HepG2 (cell line): ENCODE results near the gene RHBG. TPM values are rescaled to one million over a fixed set of nuclear protein-coding genes. Genes with fewer than 3 reads are reported as not detected.

Experiments used
- CAMTA2 ChIP-seq: sonication (generic); formaldehyde crosslinking; IDR thresholded peaks from 2 replicates; pipeline ENCODE4 v1.4.0; 2020; ENCODE audit warnings: mild to moderate bottlenecking, missing genetic modification reagents, borderline replicate concordance
- ESRRA ChIP-seq: sonication (generic); formaldehyde crosslinking; IDR thresholded peaks from 2 replicates; pipeline ENCODE4 v1.5.1; 2020; ENCODE audit warnings: mild to moderate bottlenecking, low read depth, missing genetic modification reagents
- FLYWCH1 ChIP-seq: sonication (generic); formaldehyde crosslinking; IDR thresholded peaks from 2 replicates; pipeline ENCODE4 v1.8.1; 2023; ENCODE audit warnings: mild to moderate bottlenecking, missing genetic modification reagents
- HOXA3 ChIP-seq: sonication (generic); formaldehyde crosslinking; IDR thresholded peaks from 2 replicates; pipeline ENCODE4 v1.5.0; 2020; ENCODE audit warnings: missing genetic modification reagents
- JARID2 ChIP-seq: sonication (generic); formaldehyde crosslinking; IDR thresholded peaks from 2 replicates; pipeline ENCODE4 v1.8.1; 2023; ENCODE audit warnings: missing genetic modification reagents, inconsistent platforms; ENCODE audit not compliant: insufficient replicate concordance
- KLF11 ChIP-seq: IDR thresholded peaks from 2 replicates; pipeline ENCODE4 v1.6.1; 2016; ENCODE audit warnings: missing compliant biosample characterization
- MBNL3 ChIP-seq: fragments of 250-450 bp; sonication (Bioruptor Pico); conservative IDR thresholded peaks from 2 replicates; pipeline ENCODE4 v1.8.0; 2022; ENCODE audit warnings: mild to moderate bottlenecking, inconsistent platforms
- RCOR2 ChIP-seq: IDR thresholded peaks from 2 replicates; pipeline ENCODE4 v1.6.1; 2016; ENCODE audit warnings: missing biosample characterization, missing genetic modification reagents
- SIX1 ChIP-seq: sonication (generic); formaldehyde crosslinking; IDR thresholded peaks from 2 replicates; pipeline ENCODE4 v1.4.0; 2020; ENCODE audit warnings: missing genetic modification reagents, borderline replicate concordance
- SMAD9 ChIP-seq: sonication (generic); formaldehyde crosslinking; IDR thresholded peaks from 2 replicates; pipeline ENCODE4 v1.5.1; 2020; ENCODE audit warnings: mild to moderate bottlenecking, missing genetic modification reagents
- SNRNP70 ChIP-seq: fragments of 200-400 bp; formaldehyde crosslinking; IDR thresholded peaks from 2 replicates; pipeline ENCODE4 v1.6.1; 2017; ENCODE audit warnings: mild to moderate bottlenecking, low read depth, low read length, moderate library complexity
- ZFP90 ChIP-seq: sonication (generic); formaldehyde crosslinking; IDR thresholded peaks from 2 replicates; pipeline ENCODE4 v1.8.0; 2022; ENCODE audit warnings: missing genetic modification reagents, mild to moderate bottlenecking, inconsistent platforms, borderline replicate concordance
- ZNF160 ChIP-seq: sonication (generic); formaldehyde crosslinking; IDR thresholded peaks from 2 replicates; pipeline ENCODE4 v1.8.0; 2022; ENCODE audit warnings: mild to moderate bottlenecking, inconsistent platforms, missing genetic modification reagents
- ZNF761 ChIP-seq: sonication (generic); formaldehyde crosslinking; conservative IDR thresholded peaks from 2 replicates; pipeline ENCODE4 v1.4.0; 2020; ENCODE audit warnings: mild to moderate bottlenecking, missing genetic modification reagents
- polyA plus RNA-seq, 8 experiments: library from polyadenylated mRNA; depleted of rRNA in 3 of 8; stranded (reverse) in 7 of 8; unstranded in 1 of 8; fragments of >200 nt; fragmentation: Illumina TruSeq in 4 of 8; extraction: Trizol in 4 of 8; gene quantifications; 2 replicates each; pipeline versions ENCODE4 v1.2.1 to v1.2.3, GENCODE V29; 2011 to 2016; ENCODE audit warnings: low read depth in 4 of 8, missing spikeins in 1 of 8, mixed read lengths in 1 of 8; ENCODE audit not compliant: insufficient read depth in 1 of 8
- total RNA-seq, 5 experiments: library from RNA; depleted of rRNA; stranded (reverse); fragments of >200 nt; fragmentation: Illumina TruSeq; extraction: Trizol; gene quantifications; 2 replicates each; pipeline ENCODE4 v1.2.3, GENCODE V29; 2016; ENCODE audit warnings: low read depth in 1 of 5
- TF ChIP-seq, protein P1 (sequence below): sonication (generic); formaldehyde crosslinking; IDR thresholded peaks from 2 replicates; pipeline ENCODE4 v1.4.0; 2020; ENCODE audit warnings: low read depth, missing genetic modification reagents
- TF ChIP-seq, protein P2 (sequence below): sonication (generic); formaldehyde crosslinking; IDR thresholded peaks from 2 replicates; pipeline ENCODE4 v1.5.1; 2020; ENCODE audit warnings: missing genetic modification reagents, mild to moderate bottlenecking, borderline replicate concordance
- TF ChIP-seq, protein P3 (sequence below): sonication (generic); formaldehyde crosslinking; IDR thresholded peaks from 2 replicates; pipeline ENCODE4 v1.9.0; 2021; ENCODE audit warnings: missing genetic modification reagents, mild to moderate bottlenecking, borderline replicate concordance
- TF ChIP-seq, protein P4 (sequence below): sonication (generic); formaldehyde crosslinking; IDR thresholded peaks from 2 replicates; pipeline ENCODE4 v1.5.0; 2020; ENCODE audit warnings: mild to moderate bottlenecking, missing genetic modification reagents
- TF ChIP-seq, protein P5 (sequence below): sonication (generic); formaldehyde crosslinking; IDR thresholded peaks from 2 replicates; pipeline ENCODE4 v1.5.0; 2020; ENCODE audit warnings: missing genetic modification reagents

RHBG gene
- total and polyA plus RNA-seq, 2 of the 13 experiments (the other 11 are each of a cell fraction or from before 2014, with no cell fraction given): 61.8 to 73.5 TPM

DNA sequence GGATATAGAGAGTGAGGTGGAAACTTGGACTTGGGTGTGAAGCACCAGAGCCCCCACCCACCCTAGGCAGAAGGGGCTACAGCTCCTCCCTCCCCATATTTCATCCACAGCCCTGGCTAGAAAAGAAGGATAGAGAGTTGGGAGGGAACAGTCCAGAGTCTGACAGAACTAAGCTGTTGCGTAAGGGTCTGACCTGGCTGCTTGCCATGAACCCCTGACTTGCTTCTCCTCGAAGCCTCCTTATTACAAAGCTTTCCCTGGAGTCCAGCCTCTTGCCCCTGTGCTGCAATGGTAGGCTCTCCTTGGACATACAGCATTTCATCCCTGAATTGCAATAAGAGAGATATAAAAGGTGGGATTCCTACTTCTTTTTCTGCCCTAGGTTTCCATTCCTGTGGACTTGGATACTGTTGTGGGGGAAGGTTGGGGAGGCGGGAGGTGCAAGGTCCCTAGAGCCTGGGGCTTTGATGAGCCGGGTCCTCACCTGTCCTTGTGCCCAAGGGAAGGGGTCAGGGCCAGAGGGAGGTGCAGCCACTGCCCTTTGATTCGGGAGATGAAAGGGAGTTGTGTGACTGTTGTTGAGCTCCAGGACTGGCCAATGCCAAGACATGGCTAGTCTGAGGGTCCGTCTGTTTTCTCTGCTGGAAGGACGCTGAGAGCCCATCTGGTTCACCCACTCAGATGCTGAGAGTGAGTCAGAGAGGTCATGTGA is 2.7 kb downstream of the RHBG start (continued):
- TF ChIP-seq, protein P1, sequence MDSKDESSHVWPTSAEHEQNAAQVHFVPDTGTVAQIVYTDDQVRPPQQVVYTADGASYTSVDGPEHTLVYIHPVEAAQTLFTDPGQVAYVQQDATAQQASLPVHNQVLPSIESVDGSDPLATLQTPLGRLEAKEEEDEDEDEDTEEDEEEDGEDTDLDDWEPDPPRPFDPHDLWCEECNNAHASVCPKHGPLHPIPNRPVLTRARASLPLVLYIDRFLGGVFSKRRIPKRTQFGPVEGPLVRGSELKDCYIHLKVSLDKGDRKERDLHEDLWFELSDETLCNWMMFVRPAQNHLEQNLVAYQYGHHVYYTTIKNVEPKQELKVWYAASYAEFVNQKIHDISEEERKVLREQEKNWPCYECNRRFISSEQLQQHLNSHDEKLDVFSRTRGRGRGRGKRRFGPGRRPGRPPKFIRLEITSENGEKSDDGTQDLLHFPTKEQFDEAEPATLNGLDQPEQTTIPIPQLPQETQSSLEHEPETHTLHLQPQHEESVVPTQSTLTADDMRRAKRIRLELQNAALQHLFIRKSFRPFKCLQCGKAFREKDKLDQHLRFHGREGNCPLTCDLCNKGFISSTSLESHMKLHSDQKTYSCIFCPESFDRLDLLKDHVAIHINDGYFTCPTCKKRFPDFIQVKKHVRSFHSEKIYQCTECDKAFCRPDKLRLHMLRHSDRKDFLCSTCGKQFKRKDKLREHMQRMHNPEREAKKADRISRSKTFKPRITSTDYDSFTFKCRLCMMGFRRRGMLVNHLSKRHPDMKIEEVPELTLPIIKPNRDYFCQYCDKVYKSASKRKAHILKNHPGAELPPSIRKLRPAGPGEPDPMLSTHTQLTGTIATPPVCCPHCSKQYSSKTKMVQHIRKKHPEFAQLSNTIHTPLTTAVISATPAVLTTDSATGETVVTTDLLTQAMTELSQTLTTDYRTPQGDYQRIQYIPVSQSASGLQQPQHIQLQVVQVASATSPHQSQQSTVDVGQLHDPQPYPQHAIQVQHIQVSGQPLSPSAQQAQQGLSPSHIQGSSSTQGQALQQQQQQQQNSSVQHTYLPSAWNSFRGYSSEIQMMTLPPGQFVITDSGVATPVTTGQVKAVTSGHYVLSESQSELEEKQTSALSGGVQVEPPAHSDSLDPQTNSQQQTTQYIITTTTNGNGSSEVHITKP (CRISPR knock-in tag): no peak; the same call in 1 of the 2 replicates
- TF ChIP-seq ESRRA (CRISPR knock-in tag) (peak; percentile 97), ZNF160 (CRISPR knock-in tag) (peak; percentile 73; the same call in 1 of the 2 replicates), JARID2 (no peak), SNRNP70 (no peak), ZNF761 (CRISPR knock-in tag) (0 out of 2 replicates have a peak, but pooled peaks have one; percentile 38), FLYWCH1 (CRISPR knock-in tag) (no peak), ZFP90 (CRISPR knock-in tag) (no peak; the same call in 1 of the 2 replicates), SMAD9 (CRISPR knock-in tag) (no peak), KLF11 (CRISPR knock-in tag) (0 out of 2 replicates have a peak, but pooled peaks have one; percentile 61), HOXA3 (peak; percentile 94), CAMTA2 (CRISPR knock-in tag) (no peak), MBNL3 (CRISPR knock-in tag) (no peak), RCOR2 (CRISPR knock-in tag) (peak; percentile 86; the same call in 1 of the 2 replicates), SIX1 (CRISPR knock-in tag) (peak; percentile 55; the same call in 1 of the 2 replicates)
- TF ChIP-seq, protein P2, sequence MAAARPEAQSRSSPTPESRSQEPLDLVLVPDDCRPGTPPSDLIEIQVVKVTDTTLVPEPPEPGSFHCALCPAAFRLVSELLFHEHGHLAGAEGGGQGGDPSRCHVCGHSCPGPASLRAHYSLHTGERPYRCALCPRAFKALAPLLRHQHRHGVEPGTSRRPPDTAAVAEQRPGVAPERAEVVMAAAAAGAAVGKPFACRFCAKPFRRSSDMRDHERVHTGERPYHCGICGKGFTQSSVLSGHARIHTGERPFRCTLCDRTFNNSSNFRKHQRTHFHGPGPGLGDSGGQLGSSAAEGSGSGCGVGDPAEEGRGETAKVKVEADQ (CRISPR knock-in tag): peak; percentile 87
- TF ChIP-seq, protein P3, sequence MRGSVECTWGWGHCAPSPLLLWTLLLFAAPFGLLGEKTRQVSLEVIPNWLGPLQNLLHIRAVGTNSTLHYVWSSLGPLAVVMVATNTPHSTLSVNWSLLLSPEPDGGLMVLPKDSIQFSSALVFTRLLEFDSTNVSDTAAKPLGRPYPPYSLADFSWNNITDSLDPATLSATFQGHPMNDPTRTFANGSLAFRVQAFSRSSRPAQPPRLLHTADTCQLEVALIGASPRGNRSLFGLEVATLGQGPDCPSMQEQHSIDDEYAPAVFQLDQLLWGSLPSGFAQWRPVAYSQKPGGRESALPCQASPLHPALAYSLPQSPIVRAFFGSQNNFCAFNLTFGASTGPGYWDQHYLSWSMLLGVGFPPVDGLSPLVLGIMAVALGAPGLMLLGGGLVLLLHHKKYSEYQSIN (CRISPR knock-in tag): no peak
- TF ChIP-seq, protein P4, sequence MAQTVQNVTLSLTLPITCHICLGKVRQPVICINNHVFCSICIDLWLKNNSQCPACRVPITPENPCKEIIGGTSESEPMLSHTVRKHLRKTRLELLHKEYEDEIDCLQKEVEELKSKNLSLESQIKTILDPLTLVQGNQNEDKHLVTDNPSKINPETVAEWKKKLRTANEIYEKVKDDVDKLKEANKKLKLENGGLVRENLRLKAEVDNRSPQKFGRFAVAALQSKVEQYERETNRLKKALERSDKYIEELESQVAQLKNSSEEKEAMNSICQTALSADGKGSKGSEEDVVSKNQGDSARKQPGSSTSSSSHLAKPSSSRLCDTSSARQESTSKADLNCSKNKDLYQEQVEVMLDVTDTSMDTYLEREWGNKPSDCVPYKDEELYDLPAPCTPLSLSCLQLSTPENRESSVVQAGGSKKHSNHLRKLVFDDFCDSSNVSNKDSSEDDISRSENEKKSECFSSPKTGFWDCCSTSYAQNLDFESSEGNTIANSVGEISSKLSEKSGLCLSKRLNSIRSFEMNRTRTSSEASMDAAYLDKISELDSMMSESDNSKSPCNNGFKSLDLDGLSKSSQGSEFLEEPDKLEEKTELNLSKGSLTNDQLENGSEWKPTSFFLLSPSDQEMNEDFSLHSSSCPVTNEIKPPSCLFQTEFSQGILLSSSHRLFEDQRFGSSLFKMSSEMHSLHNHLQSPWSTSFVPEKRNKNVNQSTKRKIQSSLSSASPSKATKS (CRISPR knock-in tag): no peak
- TF ChIP-seq, protein P5, sequence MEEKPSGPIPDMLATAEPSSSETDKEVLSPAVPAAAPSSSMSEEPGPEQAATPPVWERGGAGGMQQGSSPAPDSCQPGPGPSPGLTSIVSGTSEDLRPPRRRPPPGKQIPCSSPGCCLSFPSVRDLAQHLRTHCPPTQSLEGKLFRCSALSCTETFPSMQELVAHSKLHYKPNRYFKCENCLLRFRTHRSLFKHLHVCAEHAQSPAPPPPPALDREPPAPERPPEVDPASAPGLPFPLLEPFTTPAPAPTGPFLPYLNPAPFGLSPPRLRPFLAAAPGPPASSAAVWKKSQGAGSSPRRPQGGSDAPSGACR (CRISPR knock-in tag): peak; percentile 91
